Right lobe of liver (tissue), 4 donors: ENCODE results near the gene SEMA4F.

ENCODE experiments used
- POLR2A ChIP-seq: fragments of 450-650 bp; IDR thresholded peaks from one replicate; pipeline ENCODE4 v1.6.1; 2017; ENCODE audit warnings: antibody characterized with exemption, mild to moderate bottlenecking
- TF ChIP-seq, protein P1 (sequence below), 4 donors: fragments of 200-600 bp in 3 of 4; fragments of 450-650 bp in 1 of 4; IDR thresholded peaks; one replicate each; pipeline versions ENCODE4 v1.5.1 to v1.8.0; 2016 to 2022; ENCODE audit warnings: antibody characterized with exemption in 4 of 4, mild to moderate bottlenecking in 2 of 4
- donor health status: DM: no; HTN: no; CAD: no.
- donor health status: DM: no; HTN: no; CAD: no.
- donor health status: DM: no; HTN: yes; CAD: no.

- TF ChIP-seq, protein P1, sequence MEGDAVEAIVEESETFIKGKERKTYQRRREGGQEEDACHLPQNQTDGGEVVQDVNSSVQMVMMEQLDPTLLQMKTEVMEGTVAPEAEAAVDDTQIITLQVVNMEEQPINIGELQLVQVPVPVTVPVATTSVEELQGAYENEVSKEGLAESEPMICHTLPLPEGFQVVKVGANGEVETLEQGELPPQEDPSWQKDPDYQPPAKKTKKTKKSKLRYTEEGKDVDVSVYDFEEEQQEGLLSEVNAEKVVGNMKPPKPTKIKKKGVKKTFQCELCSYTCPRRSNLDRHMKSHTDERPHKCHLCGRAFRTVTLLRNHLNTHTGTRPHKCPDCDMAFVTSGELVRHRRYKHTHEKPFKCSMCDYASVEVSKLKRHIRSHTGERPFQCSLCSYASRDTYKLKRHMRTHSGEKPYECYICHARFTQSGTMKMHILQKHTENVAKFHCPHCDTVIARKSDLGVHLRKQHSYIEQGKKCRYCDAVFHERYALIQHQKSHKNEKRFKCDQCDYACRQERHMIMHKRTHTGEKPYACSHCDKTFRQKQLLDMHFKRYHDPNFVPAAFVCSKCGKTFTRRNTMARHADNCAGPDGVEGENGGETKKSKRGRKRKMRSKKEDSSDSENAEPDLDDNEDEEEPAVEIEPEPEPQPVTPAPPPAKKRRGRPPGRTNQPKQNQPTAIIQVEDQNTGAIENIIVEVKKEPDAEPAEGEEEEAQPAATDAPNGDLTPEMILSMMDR (IDR thresholded peaks at IDR 0.05) = no peak
- TF ChIP-seq POLR2A = no peak
Measured at GRCh38 chr2:74685408-74685807, 31.4 kb downstream of the SEMA4F start.
